GM12878 (cell line): Measurements from ENCODE around the gene LCLAT1. TPM values are rescaled to one million over a fixed set of nuclear protein-coding genes. Genes with fewer than 3 reads are reported as not detected.

ENCODE experiments used
- ATAC-seq: fragments of 200-7000 bp; cut with Tn5 transposase; 3 replicates; pipeline ENCODE4 v1.9.1; 2020; ENCODE audit warnings: mild to moderate bottlenecking, moderate library complexity
- Bru-seq: library from RNA; stranded (reverse); fragments of 400-500 nt; gene quantifications from one replicate; lab custom pipeline; 2021; lab: Mats Ljungman, UMichigan
- BruChase-seq, 2 experiments: library from RNA; stranded (reverse); fragments of 400-500 nt; gene quantifications; one replicate each; lab custom pipeline; 2021; lab: Mats Ljungman, UMichigan
- BruUV-seq: library from RNA; stranded (reverse); fragments of 400-500 nt; replicated peaks from 2 replicates; lab custom pipeline; 2021; lab: Mats Ljungman, UMichigan
- CTCF ChIA-PET: fragments of 300-600 bp; sonication (Branson Sonifier 250); formaldehyde crosslinking; extraction: SDS; loops from one replicate; lab custom pipeline; 2021; ENCODE audit warnings: inconsistent platforms; lab: Yijun Ruan, JAX
- POLR2A ChIA-PET: fragments of 350-600 bp; formaldehyde crosslinking; extraction: SDS; loops from one replicate; lab custom pipeline; 2021; ENCODE audit warnings: inconsistent platforms; lab: Charles Lee
- RAD21 ChIA-PET: fragments of 300-600 bp; sonication (Branson Sonifier 250); formaldehyde crosslinking; loops from one replicate; lab custom pipeline; 2023; ENCODE audit warnings: antibody characterized with exemption; ENCODE audit not compliant: unreplicated experiment; lab: Charles Lee
- SMC1A ChIA-PET: fragments of 300-600 bp; sonication (Branson Sonifier 250); formaldehyde crosslinking; loops from one replicate; lab custom pipeline; 2023; ENCODE audit not compliant: unreplicated experiment, uncharacterized antibody; lab: Charles Lee
- DNase-seq: peaks from one replicate; pipeline ENCODE4 v3.0.0-alpha.2; 2011; ENCODE audit warnings: low read depth, low spot score
- FAIRE-seq: peaks from 3 replicates; lab custom pipeline; 2011; peaks lifted over from hg19 to GRCh38; lab: Jason Lieb, UNC
- H2AFZ ChIP-seq: 2 replicates; pipeline ENCODE4 v1.6.0; 2011; ENCODE audit warnings: low read depth, low read length, control low read depth; ENCODE audit not compliant: control insufficient read depth
- H3K27ac ChIP-seq: 2 replicates; pipeline ENCODE4 v1.5.1; 2011; ENCODE audit warnings: control low read depth; ENCODE audit not compliant: control insufficient read depth, insufficient read depth
- H3K27me3 ChIP-seq, 2 experiments: replicated peaks in 1 of 2; 2 replicates each; pipeline versions ENCODE4 v1.6.0 to v1.6.1; 2011; ENCODE audit warnings: low read length in 1 of 2; ENCODE audit not compliant: control insufficient read depth in 2 of 2, insufficient read depth in 2 of 2
- H3K36me3 ChIP-seq, 2 experiments: 2 replicates each; pipeline ENCODE4 v1.5.1; 2011; ENCODE audit warnings: low read length in 1 of 2; ENCODE audit not compliant: control insufficient read depth in 2 of 2, insufficient read depth in 2 of 2
- H3K4me1 ChIP-seq: 2 replicates; pipeline ENCODE4 v1.6.1; 2011; ENCODE audit warnings: mild to moderate bottlenecking, low read length, moderate library complexity, mixed read lengths; ENCODE audit not compliant: control insufficient read depth, insufficient read depth
- H3K4me2 ChIP-seq: 2 replicates; pipeline ENCODE4 v1.6.0; 2011; ENCODE audit warnings: control low read depth; ENCODE audit not compliant: control insufficient read depth, insufficient read depth
- H3K4me3 ChIP-seq: fragments of 200-600 bp; sonication (generic); 2 replicates; pipeline ENCODE4 v1.5.1; 2016
- H3K79me2 ChIP-seq: 2 replicates; pipeline ENCODE4 v1.6.0; 2011; ENCODE audit warnings: low read length; ENCODE audit not compliant: control insufficient read depth, insufficient read depth
- H3K9ac ChIP-seq: 2 replicates; pipeline ENCODE4 v1.8.0; 2011; ENCODE audit warnings: low read length, control low read depth, mixed read lengths; ENCODE audit not compliant: control insufficient read depth, insufficient read depth
- H3K9me3 ChIP-seq: replicated peaks from 3 replicates; pipeline ENCODE4 v1.5.1; 2011; ENCODE audit warnings: mild to moderate bottlenecking, low read length; ENCODE audit not compliant: control insufficient read depth, insufficient read depth
- H4K20me1 ChIP-seq: 2 replicates; pipeline ENCODE4 v1.6.0; 2011; ENCODE audit not compliant: control insufficient read depth, insufficient read depth
- SP1 ChIP-seq: IDR thresholded peaks from one replicate; pipeline ENCODE4 v1.6.1; 2011; ENCODE audit warnings: low read depth, low read length
- STAT1 ChIP-seq: fragments of 450-650 bp; conservative IDR thresholded peaks from 2 replicates; pipeline ENCODE4 v1.6.1; 2014; ENCODE audit warnings: antibody characterized with exemption, mild to moderate bottlenecking
- SUZ12 ChIP-seq: fragments of 200-600 bp; sonication (generic); IDR thresholded peaks from one replicate; pipeline ENCODE4 v1.6.1; 2018; ENCODE audit warnings: antibody characterized with exemption, mild to moderate bottlenecking; ENCODE audit not compliant: unreplicated experiment
- ZNF24 ChIP-seq: fragments of 450-650 bp; IDR thresholded peaks from 2 replicates; pipeline ENCODE4 v1.6.1; 2017; ENCODE audit warnings: antibody characterized with exemption, mild to moderate bottlenecking
- WGBS: methylation state at CpG from one replicate; pipeline ENCODE4 v1.1.6; 2016; ENCODE audit warnings: low lambda C conversion rate; ENCODE audit not compliant: insufficient replicate concordance, insufficient coverage; ENCODE audit errors: missing lambda C conversion rate; 5-methylcytosine and 5-hydroxymethylcytosine counted together
- in situ Hi-C: fragments of 300-500 bp; cut with MboI; formaldehyde crosslinking; loops from 9 replicates; pipeline ENCODE4 v1.14.3; 2018; ENCODE audit warnings: mixed read lengths
- intact Hi-C: fragments of 100-400 bp; cut with micrococcal nuclease; formaldehyde crosslinking; loops from one replicate; pipeline ENCODE4 v1.14.2; 2022; ENCODE audit not compliant: unreplicated experiment
- long read RNA-seq, 2 experiments: library from polyadenylated mRNA; unstranded; transcript quantifications; one replicate each; pipeline ENCODE4 v2.0.0, GENCODE V29; 2019 to 2020
- polyA minus RNA-seq, 3 experiments: library from RNA; depleted of rRNA, polyadenylated mRNA; stranded (reverse); fragments of >200 nt; gene quantifications; 2 replicates each; pipeline ENCODE4 v1.2.3, GENCODE V29; 2011
- polyA plus RNA-seq, 11 experiments: library from polyadenylated mRNA; depleted of rRNA in 4 of 11; unstranded in 6 of 11; stranded (reverse) in 5 of 11; fragments of >200 nt; fragmentation: Nextera tagmentation in 4 of 11; fragmentation: Illumina TruSeq in 1 of 11; extraction: Ambion mirVana in 4 of 11; extraction: Trizol in 1 of 11; gene quantifications; 1 replicate in 1 of 11; 2 replicates in 10 of 11; pipeline versions ENCODE4 v1.2.1 to v1.2.3, GENCODE V29; 2011 to 2016; ENCODE audit warnings: inconsistent platforms in 2 of 11, missing spikeins in 2 of 11, low read depth in 1 of 11
- total RNA-seq, 4 experiments: library from RNA; depleted of rRNA in 3 of 4; stranded (reverse); fragments of >200 nt in 3 of 4; fragmentation: Illumina TruSeq in 1 of 4; extraction: Trizol in 1 of 4; gene quantifications; 2 replicates each; pipeline versions ENCODE4 v1.2.1 to v1.2.3, GENCODE V29; 2013 to 2021
- TF ChIP-seq, protein P1 (sequence below): fragments of 450-650 bp; conservative IDR thresholded peaks from 2 replicates; pipeline ENCODE4 v1.6.1; 2017; ENCODE audit warnings: mild to moderate bottlenecking, moderate library complexity
- TF ChIP-seq, protein P2 (sequence below): fragments of 450-650 bp; IDR thresholded peaks from 2 replicates; pipeline ENCODE4 v1.6.1; 2017; ENCODE audit warnings: mild to moderate bottlenecking, low read depth, inconsistent platforms; ENCODE audit not compliant: poor library complexity, severe bottlenecking
- TF ChIP-seq, protein P3 (sequence below): fragments of 150-350 bp; IDR thresholded peaks from 2 replicates; pipeline ENCODE4 v1.6.1; 2016; ENCODE audit warnings: low read depth, low read length

LCLAT1 gene
- total RNA-seq (2013; cell fraction: nucleolus; rRNA removed): 56.2 and 59.7 TPM in 2 replicates
- 9.6 and 11.1 TPM in 2 replicates for total RNA-seq (2014; rRNA removed)
- total RNA-seq (2014; rRNA removed; fragmentation: Illumina TruSeq; extraction: Trizol): 14.5 and 15.7 TPM in 2 replicates
- total RNA-seq (2021): 17.5 and 18.6 TPM in 2 replicates
- polyA plus RNA-seq (2011; ENCODE audit: low read depth): 1.8 TPM
- polyA plus RNA-seq (2011; rRNA removed): 16.2 and 22.7 TPM in 2 replicates
- polyA plus RNA-seq (2011; cell fraction: cytosol; rRNA removed): 8.1 and 8.3 TPM in 2 replicates
- 8.1 and 8.3 TPM in 2 replicates for polyA plus RNA-seq (2011; cell fraction: nucleus; rRNA removed)
- 2.9 and 3.3 TPM in 2 replicates for polyA plus RNA-seq (2012)
- 10.8 and 11.9 TPM in 2 replicates for polyA plus RNA-seq (2014; fragmentation: Illumina TruSeq; extraction: Trizol)
- polyA plus RNA-seq (2014; fragmentation: Nextera tagmentation; extraction: Ambion mirVana): 10 to 100 TPM in 1 of 2 experiments, 1 to 10 TPM in 1; 8.1 to 33.0 TPM
- 8.5 and 9.4 TPM in 2 replicates for polyA plus RNA-seq (2014; rRNA removed)
- polyA plus RNA-seq (2016; fragmentation: Nextera tagmentation; extraction: Ambion mirVana): 10 to 100 TPM; 22.7 to 24.3 TPM
- 33.5 and 41.1 TPM in 2 replicates for polyA minus RNA-seq (2011; rRNA and poly(A)+ RNA removed)
- polyA minus RNA-seq (2011; cell fraction: cytosol; rRNA and poly(A)+ RNA removed): 9.9 and 10.3 TPM in 2 replicates
- polyA minus RNA-seq (2011; cell fraction: nucleus; rRNA and poly(A)+ RNA removed): 19.6 and 39.4 TPM in 2 replicates
- percentile 69 among the genes with signal in this experiment for Bru-seq, nascent RNA
- percentile 57 among the genes with signal in this experiment for BruChase-seq, experiment 1, labeled RNA remaining after a 6-hour chase
- percentile 60 among the genes with signal in this experiment for BruChase-seq, experiment 2, labeled RNA remaining after a 2-hour chase
- long read RNA-seq, experiment 1, partial matches to known transcripts: 0 of 14 reads
- long read RNA-seq, experiment 1, other reads (novel, unspliced or antisense): 14 of 14 reads
- long read RNA-seq, experiment 2, full-length matches to known transcripts: 9 of 26 reads
- long read RNA-seq, experiment 2, partial matches to known transcripts: 1 of 26 reads
- long read RNA-seq, experiment 2, other reads (novel, unspliced or antisense): 16 of 26 reads

DNA sequence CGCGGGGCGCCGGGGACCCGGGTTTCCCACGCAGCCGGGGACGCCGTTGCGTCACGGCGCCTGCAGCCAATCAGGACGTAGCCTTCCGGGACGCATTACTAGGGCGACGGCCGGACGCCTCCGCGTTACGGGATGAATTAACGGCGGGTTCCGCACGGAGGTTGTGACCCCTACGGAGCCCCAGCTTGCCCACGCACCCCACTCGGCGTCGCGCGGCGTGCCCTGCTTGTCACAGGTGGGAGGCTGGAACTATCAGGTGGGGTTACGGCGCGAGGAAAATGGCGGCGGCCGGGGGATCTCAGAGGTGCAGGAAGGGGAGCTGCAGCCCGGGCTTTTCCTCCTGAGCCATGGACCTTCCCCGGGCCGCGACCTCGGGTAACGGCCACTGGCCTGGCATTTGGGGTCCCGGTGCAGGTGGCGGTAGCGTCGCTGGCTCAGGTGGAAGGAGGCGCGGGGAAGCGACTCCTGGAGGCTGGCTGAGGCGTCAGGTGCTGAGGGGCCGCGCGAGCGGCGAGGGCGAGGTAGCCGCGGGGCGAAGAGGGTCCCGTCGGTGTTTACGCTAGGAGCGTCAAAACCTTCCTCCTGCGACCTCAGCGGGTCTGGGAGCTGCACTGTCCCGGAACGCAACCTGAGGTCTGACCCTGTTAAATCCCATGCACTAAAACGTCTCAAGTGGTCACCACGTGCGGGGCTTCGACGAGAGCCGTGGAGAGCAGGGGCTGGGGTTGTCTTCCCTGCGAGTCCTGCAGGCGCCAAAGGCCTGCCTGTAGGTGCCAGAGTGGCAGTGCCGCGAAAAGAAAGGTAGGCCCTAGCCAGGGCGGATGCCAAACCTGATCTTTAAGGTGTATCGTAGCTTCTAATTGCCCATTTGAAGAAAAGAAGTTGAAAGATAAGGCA, at the start of gene LCLAT1:
TSS of gene LCLAT1 (plus strand) at position 98 of the 897 bp plus-strand sequence. CDS start 78,345 bp downstream, outside the sequence.
- peak within 1 kb of the TSS; percentile 96 for H3K4me2 ChIP-seq
- FAIRE-seq (peak; percentile 74), ATAC-seq (peak; percentile 95), DNase-seq (peak; percentile 44)
- ChIA-PET SMC1A (interaction anchor here (0.7 to 4.2 kb wide), 18 partner anchors 9 to 283 kb away, joined by 3 to 26 read pairs (median 4); no protein-coding TSS in a partner anchor), POLR2A (interaction anchor here (0.7 to 1.6 kb wide), 6 partner anchors 10 to 224 kb away, joined by 3 to 4 read pairs (median 3); no protein-coding TSS in a partner anchor), CTCF (interaction anchor here (0.5 to 2.1 kb wide), 9 partner anchors 19 to 283 kb away, joined by 3 to 13 read pairs (median 3); no protein-coding TSS in a partner anchor), RAD21 (interaction anchor here (0.7 to 4.3 kb wide), 15 partner anchors 11 to 301 kb away, joined by 3 to 20 read pairs (median 5); partner anchors contain the start of genes LBH and YPEL5)
- H3K4me3 ChIP-seq: peak within 1 kb of the TSS; percentile 93
- H4K20me1 ChIP-seq: no peaks in the 10 kb centered on the region
- no peaks in the 10 kb centered on the region for H3K9me3 ChIP-seq
- 6% methylated on average over 83 of the region's 83 CpGs for WGBS
- in situ Hi-C loops (loop anchor here (5.0 kb wide), 1 partner anchor 260 kb away; no protein-coding TSS in a partner anchor), intact Hi-C loops (loop anchor here (2.0 to 5.0 kb wide), 3 partner anchors 110 to 240 kb away; no protein-coding TSS in a partner anchor)
- no peaks in the 10 kb centered on the region; the same call in 1 of the 2 replicates for H3K4me1 ChIP-seq
- H3K27me3 ChIP-seq: no peaks in the 10 kb centered on the region
- H3K79me2 ChIP-seq: peaks cover 25% of the 10 kb centered on the region
- peak within 1 kb of the TSS; percentile 86 for H3K9ac ChIP-seq
- H3K27ac ChIP-seq: peak within 1 kb of the TSS; percentile 77
- H2AFZ ChIP-seq: peak within 1 kb of the TSS; percentile 98
- no peaks in the 10 kb centered on the region for H3K36me3 ChIP-seq
- TSS peak; percentile 60 for BruUV-seq
- TF ChIP-seq STAT1 (no peak), SP1 (peak; percentile 69), SUZ12 (no peak), ZNF24 (0 out of 2 replicates have a peak, but pooled peaks have one; percentile 50)
- TF ChIP-seq, protein P1, sequence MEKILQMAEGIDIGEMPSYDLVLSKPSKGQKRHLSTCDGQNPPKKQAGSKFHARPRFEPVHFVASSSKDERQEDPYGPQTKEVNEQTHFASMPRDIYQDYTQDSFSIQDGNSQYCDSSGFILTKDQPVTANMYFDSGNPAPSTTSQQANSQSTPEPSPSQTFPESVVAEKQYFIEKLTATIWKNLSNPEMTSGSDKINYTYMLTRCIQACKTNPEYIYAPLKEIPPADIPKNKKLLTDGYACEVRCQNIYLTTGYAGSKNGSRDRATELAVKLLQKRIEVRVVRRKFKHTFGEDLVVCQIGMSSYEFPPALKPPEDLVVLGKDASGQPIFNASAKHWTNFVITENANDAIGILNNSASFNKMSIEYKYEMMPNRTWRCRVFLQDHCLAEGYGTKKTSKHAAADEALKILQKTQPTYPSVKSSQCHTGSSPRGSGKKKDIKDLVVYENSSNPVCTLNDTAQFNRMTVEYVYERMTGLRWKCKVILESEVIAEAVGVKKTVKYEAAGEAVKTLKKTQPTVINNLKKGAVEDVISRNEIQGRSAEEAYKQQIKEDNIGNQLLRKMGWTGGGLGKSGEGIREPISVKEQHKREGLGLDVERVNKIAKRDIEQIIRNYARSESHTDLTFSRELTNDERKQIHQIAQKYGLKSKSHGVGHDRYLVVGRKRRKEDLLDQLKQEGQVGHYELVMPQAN: peak; percentile 97
- TF ChIP-seq, protein P2, sequence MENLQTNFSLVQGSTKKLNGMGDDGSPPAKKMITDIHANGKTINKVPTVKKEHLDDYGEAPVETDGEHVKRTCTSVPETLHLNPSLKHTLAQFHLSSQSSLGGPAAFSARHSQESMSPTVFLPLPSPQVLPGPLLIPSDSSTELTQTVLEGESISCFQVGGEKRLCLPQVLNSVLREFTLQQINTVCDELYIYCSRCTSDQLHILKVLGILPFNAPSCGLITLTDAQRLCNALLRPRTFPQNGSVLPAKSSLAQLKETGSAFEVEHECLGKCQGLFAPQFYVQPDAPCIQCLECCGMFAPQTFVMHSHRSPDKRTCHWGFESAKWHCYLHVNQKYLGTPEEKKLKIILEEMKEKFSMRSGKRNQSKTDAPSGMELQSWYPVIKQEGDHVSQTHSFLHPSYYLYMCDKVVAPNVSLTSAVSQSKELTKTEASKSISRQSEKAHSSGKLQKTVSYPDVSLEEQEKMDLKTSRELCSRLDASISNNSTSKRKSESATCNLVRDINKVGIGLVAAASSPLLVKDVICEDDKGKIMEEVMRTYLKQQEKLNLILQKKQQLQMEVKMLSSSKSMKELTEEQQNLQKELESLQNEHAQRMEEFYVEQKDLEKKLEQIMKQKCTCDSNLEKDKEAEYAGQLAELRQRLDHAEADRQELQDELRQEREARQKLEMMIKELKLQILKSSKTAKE: no peak
- TF ChIP-seq, protein P3, sequence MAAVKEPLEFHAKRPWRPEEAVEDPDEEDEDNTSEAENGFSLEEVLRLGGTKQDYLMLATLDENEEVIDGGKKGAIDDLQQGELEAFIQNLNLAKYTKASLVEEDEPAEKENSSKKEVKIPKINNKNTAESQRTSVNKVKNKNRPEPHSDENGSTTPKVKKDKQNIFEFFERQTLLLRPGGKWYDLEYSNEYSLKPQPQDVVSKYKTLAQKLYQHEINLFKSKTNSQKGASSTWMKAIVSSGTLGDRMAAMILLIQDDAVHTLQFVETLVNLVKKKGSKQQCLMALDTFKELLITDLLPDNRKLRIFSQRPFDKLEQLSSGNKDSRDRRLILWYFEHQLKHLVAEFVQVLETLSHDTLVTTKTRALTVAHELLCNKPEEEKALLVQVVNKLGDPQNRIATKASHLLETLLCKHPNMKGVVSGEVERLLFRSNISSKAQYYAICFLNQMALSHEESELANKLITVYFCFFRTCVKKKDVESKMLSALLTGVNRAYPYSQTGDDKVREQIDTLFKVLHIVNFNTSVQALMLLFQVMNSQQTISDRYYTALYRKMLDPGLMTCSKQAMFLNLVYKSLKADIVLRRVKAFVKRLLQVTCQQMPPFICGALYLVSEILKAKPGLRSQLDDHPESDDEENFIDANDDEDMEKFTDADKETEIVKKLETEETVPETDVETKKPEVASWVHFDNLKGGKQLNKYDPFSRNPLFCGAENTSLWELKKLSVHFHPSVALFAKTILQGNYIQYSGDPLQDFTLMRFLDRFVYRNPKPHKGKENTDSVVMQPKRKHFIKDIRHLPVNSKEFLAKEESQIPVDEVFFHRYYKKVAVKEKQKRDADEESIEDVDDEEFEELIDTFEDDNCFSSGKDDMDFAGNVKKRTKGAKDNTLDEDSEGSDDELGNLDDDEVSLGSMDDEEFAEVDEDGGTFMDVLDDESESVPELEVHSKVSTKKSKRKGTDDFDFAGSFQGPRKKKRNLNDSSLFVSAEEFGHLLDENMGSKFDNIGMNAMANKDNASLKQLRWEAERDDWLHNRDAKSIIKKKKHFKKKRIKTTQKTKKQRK: no peak
